HG03432 (cell line): Measurements from ENCODE around the gene CAMK2D.
A peak's percentile ranks its signal among the peaks of the same experiment; 100 is the strongest.
"Not testable (repeated sequence)": the region's sequence is repeated elsewhere in the genome, so short reads cannot be mapped to it uniquely, and the experiment has no call there.

ENCODE experiments used
- ATAC-seq: cut with Tn5 transposase; IDR thresholded peaks from one replicate; pipeline ENCODE4 v1.9.1; 2021; ENCODE audit warnings: mild to moderate bottlenecking, moderate library complexity; ENCODE audit not compliant: unreplicated experiment

The CAMK2D gene

GRCh38 chr4:113733685-113734084, 27.9 kb downstream of the CAMK2D start:
- no peak for ATAC-seq

GRCh38 chr4:113732967-113733527, 28.5 kb downstream of the CAMK2D start:
- ATAC-seq, result no peak

- ATAC-seq, result no peak
Observed at GRCh38 chr4:113730467-113731216, 30.9 kb downstream of the CAMK2D start.

GRCh38 chr4:113727802-113728201, 33.7 kb downstream of the CAMK2D start:
- ATAC-seq, result no peak

GRCh38 chr4:113725963-113726362, 35.6 kb downstream of the CAMK2D start:
- ATAC-seq, result no peak

GRCh38 chr4:113718252-113718651, 43.3 kb downstream of the CAMK2D start:
- no peak for ATAC-seq

GRCh38 chr4:113711883-113712662, 49.5 kb downstream of the CAMK2D start:
- no peak for ATAC-seq

GRCh38 chr4:113708250-113708649, 53.3 kb downstream of the CAMK2D start:
- peak; percentile 81 for ATAC-seq

- ATAC-seq, result peak; percentile 42
Observed at GRCh38 chr4:113707048-113707447, 54.5 kb downstream of the CAMK2D start.

GRCh38 chr4:113705097-113705496, 56.4 kb downstream of the CAMK2D start:
- not testable (repeated sequence) for ATAC-seq

- not testable (repeated sequence) for ATAC-seq
Observed at GRCh38 chr4:113702596-113702995, 58.9 kb downstream of the CAMK2D start.

- no peak for ATAC-seq
Observed at GRCh38 chr4:113701169-113701568, 60.4 kb downstream of the CAMK2D start.

GRCh38 chr4:113700602-113701150, 60.9 kb downstream of the CAMK2D start:
- no peak for ATAC-seq

- no peak for ATAC-seq
Observed at GRCh38 chr4:113699772-113700171, 61.8 kb downstream of the CAMK2D start.

GRCh38 chr4:113697429-113697828, 64.1 kb downstream of the CAMK2D start:
- ATAC-seq, result no peak

GRCh38 chr4:113695328-113696169, 66.0 kb downstream of the CAMK2D start:
- no peak for ATAC-seq

GRCh38 chr4:113694008-113694407, 67.5 kb downstream of the CAMK2D start:
- ATAC-seq, result no peak

- peak; percentile 89 for ATAC-seq
Observed at GRCh38 chr4:113692809-113693411, 68.6 kb downstream of the CAMK2D start.

- ATAC-seq, result no peak
Observed at GRCh38 chr4:113691676-113692075, 69.9 kb downstream of the CAMK2D start.

GRCh38 chr4:113689394-113689793, 72.1 kb downstream of the CAMK2D start:
- no peak for ATAC-seq
